HTR-8/SVneo (cell line): ENCODE data around the gene HLF.
A peak's percentile ranks its signal among the peaks of the same experiment; 100 is the strongest.
"Not testable (repeated sequence)": the region's sequence is repeated elsewhere in the genome, so short reads cannot be mapped to it uniquely, and the experiment has no call there.

Experiments
- DNase-seq: peaks from one replicate; pipeline ENCODE4 v3.0.0; 2011; ENCODE audit warnings: low spot score, mixed read lengths; ENCODE audit not compliant: insufficient read length
- FAIRE-seq: peaks from 2 replicates; lab custom pipeline; 2011; peaks lifted over from hg19 to GRCh38; lab: Jason Lieb, UNC

The HLF gene

DNA sequence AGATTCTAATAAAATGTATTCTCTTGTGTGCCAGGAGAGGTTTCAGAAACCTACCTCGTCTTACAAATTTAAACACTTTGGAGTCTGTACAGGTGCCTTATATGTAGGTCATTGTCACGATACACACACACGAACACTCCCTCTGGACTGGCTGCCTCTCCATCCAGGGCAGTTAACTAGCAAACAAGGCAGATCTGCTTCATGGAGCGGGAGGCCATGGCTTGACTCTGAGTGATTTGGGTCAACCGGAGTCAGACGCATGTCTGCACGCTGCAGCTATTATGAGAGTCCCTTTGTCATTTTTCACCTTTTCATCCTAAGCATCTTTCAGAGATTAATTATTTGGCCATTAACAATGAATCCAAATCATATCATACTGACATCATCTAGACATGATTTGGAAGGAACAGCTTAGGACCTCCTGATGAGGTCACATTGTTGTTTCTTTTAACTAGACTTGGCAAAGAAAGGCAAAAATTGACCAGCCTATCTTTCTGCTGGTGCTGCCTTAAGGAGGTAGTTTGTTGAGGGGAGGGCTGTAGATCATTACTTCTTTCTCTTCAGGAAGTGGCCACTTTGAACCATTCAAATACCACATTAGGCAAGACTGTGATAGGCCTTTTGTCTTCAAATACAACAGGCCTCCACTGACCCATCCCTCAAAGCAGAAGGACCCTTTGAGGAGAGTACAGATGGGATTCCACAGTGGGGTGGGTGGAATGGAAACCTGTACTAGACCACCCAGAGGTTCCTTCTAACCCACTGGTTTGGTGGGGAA lies 58.9 kb downstream of the HLF start:
- no peak for DNase-seq
- FAIRE-seq, result peak; percentile 16

- FAIRE-seq, result peak; percentile 77
- DNase-seq, result no peak
These were observed 59.7 kb downstream of the HLF start for GRCh38 chr17:55324296-55324978.

DNA sequence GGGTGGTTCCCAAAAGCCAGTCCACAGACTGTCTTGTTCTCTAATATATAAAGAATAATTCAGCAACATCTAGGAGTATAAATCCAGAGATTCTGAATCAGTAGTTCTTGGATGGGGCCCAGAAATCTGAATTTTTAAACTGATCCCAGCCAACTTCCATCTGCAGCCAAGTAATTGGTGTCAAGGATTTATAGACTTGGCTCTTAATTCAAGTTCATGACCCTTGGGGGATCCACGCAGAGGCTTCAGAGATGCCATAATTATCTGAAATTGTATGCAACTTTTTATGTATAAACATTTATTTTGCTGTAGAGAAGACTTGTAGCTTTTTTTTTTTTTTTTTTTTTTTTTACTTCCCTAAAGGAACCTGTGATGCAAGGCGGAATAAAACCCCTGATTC lies 60.6 kb downstream of the HLF start:
- DNase-seq (no peak), FAIRE-seq (no peak)

GRCh38 chr17:55326030-55326429 lies 61.3 kb downstream of the HLF start:
- DNase-seq (no peak), FAIRE-seq (no peak)

DNA sequence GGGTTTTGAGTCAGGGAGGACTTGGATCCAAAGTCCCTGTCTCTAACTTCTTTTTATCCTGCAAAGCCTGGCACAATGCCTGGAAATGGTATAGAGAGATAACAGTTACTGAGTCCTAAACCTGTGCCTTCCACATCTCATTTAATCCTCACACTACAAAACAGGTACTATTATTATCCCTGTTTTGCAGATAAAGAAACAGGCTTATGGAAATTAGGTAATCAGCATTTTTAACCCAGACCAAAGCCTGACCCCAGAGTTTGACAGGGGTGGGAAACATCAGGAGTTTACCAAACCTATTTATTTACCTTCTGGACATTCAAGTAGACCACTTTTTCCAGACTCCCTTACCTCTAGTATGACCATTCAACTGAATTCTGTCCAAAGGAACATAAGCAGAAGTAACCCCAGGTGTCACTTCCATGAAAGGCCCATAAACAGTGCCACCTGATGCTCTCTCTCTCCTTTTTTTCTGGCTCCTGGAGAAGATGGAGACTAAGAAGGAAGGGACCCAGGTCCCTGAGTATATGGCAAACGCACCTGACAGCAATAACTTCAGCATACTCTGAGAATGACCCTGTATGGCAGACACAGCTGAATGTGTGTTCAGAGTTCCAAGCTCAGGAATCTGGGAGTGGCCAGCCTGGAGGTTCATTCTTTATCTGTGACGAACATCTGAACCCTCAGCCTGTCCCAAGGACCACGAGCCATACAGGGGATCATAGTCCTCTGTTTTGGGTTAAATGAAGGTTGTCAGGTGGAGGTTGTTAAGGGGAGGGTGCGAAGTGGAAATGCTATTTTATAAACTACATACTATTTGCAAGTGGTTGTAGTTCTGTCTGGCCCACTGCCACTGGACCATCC lies 62.7 kb downstream of the HLF start:
- FAIRE-seq, result no peak
- DNase-seq, result no peak

GRCh38 chr17:55328514-55328913 lies 63.8 kb downstream of the HLF start:
- peak; percentile 13 for FAIRE-seq
- not testable (repeated sequence) for DNase-seq

- FAIRE-seq (no peak), DNase-seq (no peak)
These were observed 65.7 kb downstream of the HLF start for GRCh38 chr17:55330344-55330933.

DNA sequence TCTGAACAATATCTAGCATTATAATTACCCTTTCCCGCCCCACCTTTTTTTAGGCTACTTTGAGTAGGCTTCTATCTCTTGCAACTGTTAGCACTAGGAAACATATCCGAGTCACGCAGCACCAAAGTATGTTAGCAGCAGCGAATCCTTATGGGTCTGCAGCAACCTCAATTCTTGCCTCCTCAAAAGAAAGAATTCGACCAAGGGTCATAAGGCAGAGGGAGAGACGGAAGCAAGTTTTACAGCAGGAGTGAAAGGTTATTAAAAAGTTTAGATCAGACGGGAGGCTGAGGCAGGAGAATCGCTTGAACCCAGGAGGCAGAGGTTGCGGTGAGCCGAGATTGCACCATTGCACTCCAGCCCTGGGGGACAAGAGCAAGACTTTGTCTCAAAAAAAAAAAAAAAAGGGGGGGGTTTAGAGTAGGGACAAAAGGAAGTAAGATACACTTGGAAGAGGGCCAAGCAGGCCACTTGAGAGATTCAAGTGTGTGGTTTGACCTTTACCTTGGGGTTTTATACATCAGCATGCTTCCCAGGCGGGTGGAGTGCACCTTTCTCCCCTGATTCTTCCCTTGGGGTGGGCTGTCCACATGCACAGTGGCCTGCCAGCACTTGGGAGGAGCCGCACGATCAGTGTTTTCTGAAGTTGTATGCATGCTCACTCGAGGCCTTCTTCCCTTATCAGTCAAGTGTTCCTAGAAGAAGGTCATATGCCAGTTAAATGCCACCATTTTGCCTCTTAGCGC lies 67.7 kb downstream of the HLF start:
- no peak for FAIRE-seq
- no peak for DNase-seq

- FAIRE-seq (no peak), DNase-seq (no peak)
These were observed 69.5 kb downstream of the HLF start for GRCh38 chr17:55334285-55334684.

DNA sequence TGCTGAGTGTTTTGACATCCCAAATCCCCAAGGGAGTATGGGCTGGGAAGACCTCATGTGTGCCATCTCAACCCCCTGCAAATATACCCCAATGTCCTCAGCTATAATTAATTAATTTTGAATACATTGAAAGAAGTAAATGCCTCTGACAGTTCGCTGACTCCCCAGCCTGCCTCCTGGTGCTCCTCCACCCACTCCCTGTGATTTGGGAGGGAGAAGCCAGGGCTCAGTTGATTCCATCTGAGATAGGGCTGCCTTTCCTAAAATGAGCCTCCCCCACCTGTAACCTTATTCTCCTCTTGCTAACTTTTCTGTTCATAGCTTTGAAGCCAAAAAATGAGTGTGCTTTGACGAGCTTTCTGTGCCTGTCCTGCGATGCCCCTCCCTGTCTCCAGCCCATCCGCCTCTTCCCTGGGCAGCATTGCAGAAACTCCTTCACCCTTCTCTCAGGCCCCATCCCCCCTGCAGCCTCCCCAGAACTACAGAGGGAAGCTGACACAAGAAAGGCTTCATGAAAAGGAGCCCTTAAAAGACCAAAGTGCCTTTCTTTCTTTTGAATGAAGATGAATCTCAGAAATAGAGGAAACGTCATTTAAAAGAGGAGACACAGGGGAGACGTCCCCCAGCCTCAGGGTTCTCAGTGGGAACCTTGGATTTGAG lies 70.3 kb downstream of the HLF start:
- DNase-seq (no peak), FAIRE-seq (no peak)

- FAIRE-seq (no peak), DNase-seq (no peak)
These were observed 70.9 kb downstream of the HLF start for GRCh38 chr17:55335625-55336024.

- no peak for FAIRE-seq
- DNase-seq, result no peak
These were observed 71.7 kb downstream of the HLF start for GRCh38 chr17:55336426-55336825.

- FAIRE-seq (no peak), DNase-seq (no peak)
These were observed 75.4 kb downstream of the HLF start for GRCh38 chr17:55340176-55340575.

DNA sequence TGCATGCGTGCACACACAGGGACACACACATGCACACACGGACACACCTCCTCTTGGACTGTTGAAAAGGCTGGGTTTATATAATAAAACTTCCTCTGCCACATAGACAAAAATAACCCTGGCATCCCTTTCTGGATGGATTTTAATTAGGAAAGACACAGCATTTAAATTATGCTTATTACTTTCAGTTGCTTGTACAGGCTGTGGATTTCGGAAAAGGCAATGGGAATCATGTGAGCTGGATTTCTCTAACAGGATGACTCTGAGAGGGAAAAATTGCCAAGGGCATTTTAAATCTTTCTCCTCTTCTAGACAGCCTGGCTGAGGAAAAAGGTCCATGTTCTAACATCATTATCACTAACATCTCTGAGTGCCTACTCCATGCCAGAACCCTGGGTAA lies 75.9 kb downstream of the HLF start:
- no peak for DNase-seq
- FAIRE-seq, result no peak

DNA sequence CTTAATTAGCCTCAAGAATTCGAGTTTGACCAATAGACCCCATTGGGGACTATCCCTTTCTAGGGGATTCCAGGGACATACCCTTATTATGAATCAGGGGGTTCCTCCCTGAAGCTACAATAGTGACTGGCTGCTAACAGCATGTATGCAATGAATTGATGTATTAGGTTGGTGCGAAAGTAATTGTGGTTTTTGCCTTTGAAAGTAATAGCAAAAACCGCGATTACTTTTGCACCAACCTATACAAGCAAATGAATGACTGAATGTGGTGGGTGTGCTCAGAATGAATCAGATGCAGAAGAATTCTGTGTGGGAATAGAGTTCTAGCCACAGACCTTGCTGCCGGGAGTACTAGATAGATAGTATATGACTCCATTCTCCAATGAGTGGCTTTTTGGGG lies 76.7 kb downstream of the HLF start:
- no peak for DNase-seq
- no peak for FAIRE-seq

- DNase-seq (no peak), FAIRE-seq (no peak)
These were observed 78.2 kb downstream of the HLF start for GRCh38 chr17:55342800-55343585.

DNA sequence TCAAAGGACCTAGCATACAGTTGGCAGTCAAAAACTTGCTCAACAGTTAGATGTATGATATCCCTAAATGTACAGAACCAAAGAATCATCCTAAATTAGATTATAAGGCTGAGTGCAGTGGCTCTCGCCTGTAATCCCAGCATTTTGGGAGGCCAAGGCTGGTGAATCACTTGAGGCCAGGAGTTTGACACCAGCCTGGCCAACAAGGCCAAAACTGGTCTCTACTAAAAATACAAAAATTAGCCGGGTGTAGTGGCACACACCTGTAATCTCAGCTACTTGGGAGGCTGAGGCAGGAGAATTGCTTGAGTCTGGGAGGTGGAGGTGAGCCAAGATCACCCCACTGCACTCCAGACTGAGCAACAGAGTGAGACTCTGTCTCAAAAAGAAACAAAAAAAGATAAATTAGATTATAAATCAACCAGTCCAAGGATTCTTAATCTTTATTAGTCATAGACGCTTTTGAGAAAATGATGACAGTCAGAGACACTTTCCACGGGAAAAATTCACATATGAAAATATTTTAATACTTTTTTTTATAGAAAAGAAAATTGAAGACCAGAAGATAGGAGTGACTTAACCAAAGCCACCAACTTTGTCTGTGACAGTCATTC lies 79.2 kb downstream of the HLF start:
- DNase-seq, result no peak
- FAIRE-seq, result no peak

GRCh38 chr17:55344514-55344997 lies 79.8 kb downstream of the HLF start:
- FAIRE-seq (no peak), DNase-seq (no peak)
